Naive thymus-derived CD4-positive, alpha-beta T cell (primary cell): ENCODE measurements around the gene EXOSC10. TPM values are rescaled to one million over a fixed set of nuclear protein-coding genes. Genes with fewer than 3 reads are reported as not detected.
A peak's percentile ranks its signal among the peaks of the same experiment; 100 is the strongest.

Experiments
- ATAC-seq: fragments of 150-1000 bp; cut with Tn5 transposase; 2 replicates; pipeline ENCODE4 v1.10.0; 2021; ENCODE audit warnings: mild to moderate bottlenecking, moderate library complexity
- CTCF ChIA-PET: fragments of 350-600 bp; sonication (Branson Sonifier 250); formaldehyde crosslinking; loops from one replicate; lab custom pipeline; 2021; ENCODE audit warnings: antibody characterized with exemption; lab: Charles Lee
- POLR2A ChIA-PET: fragments of 350-600 bp; sonication (Branson Sonifier 250); formaldehyde crosslinking; loops from one replicate; lab custom pipeline; 2021; ENCODE audit warnings: antibody characterized with exemption, inconsistent platforms; lab: Charles Lee
- DNase-seq, 9 donors: peaks; one replicate each; pipeline versions ENCODE4 v3.0.0 to v3.0.0-alpha.2; 2020 to 2022; ENCODE audit warnings: mixed read lengths in 1 of 9
- H3K27ac ChIP-seq: one replicate; pipeline ENCODE4 v1.7.0; 2013; ENCODE audit warnings: mild to moderate bottlenecking, low read depth, low read length, moderate library complexity
- H3K27me3 ChIP-seq, 2 donors: one replicate each; pipeline ENCODE4 v1.7.0; 2013; ENCODE audit warnings: low read length in 2 of 2, mild to moderate bottlenecking in 2 of 2, moderate library complexity in 2 of 2; ENCODE audit not compliant: control insufficient read depth in 2 of 2, insufficient read depth in 2 of 2
- H3K36me3 ChIP-seq, 3 experiments: 1 replicate in 2 of 3; 2 replicates in 1 of 3; pipeline ENCODE4 v1.7.0; 2013; ENCODE audit warnings: low read length in 3 of 3, mild to moderate bottlenecking in 3 of 3, moderate library complexity in 1 of 3; ENCODE audit not compliant: insufficient read depth in 3 of 3, control insufficient read depth in 2 of 3
- H3K4me1 ChIP-seq, 2 donors: one replicate each; pipeline ENCODE4 v1.7.0; 2013; ENCODE audit warnings: low read length in 2 of 2, mild to moderate bottlenecking in 2 of 2, moderate library complexity in 1 of 2; ENCODE audit not compliant: control insufficient read depth in 2 of 2, insufficient read depth in 2 of 2
- H3K4me3 ChIP-seq: 2 replicates; pipeline ENCODE4 v1.7.0; 2013; ENCODE audit warnings: mild to moderate bottlenecking, low read length
- H3K9me3 ChIP-seq, 3 experiments: 1 replicate in 2 of 3; 2 replicates in 1 of 3; pipeline ENCODE4 v1.7.0; 2013; ENCODE audit warnings: low read length in 3 of 3; ENCODE audit not compliant: control insufficient read depth in 2 of 3
- H3K27ac Mint-ChIP-seq, 9 donors: one replicate each; pipeline ENCODE4 v1.8.0; 2020 to 2022; ENCODE audit warnings: mixed read lengths in 9 of 9, mild to moderate bottlenecking in 8 of 9, moderate library complexity in 5 of 9, inconsistent platforms in 2 of 9
- H3K27me3 Mint-ChIP-seq, 5 donors: one replicate each; pipeline ENCODE4 v1.8.0; 2021 to 2022; ENCODE audit warnings: mixed read lengths in 5 of 5, mild to moderate bottlenecking in 1 of 5
- H3K36me3 Mint-ChIP-seq, 5 donors: one replicate each; pipeline ENCODE4 v1.8.0; 2020 to 2022; ENCODE audit warnings: mixed read lengths in 5 of 5, mild to moderate bottlenecking in 3 of 5, inconsistent platforms in 1 of 5
- H3K4me1 Mint-ChIP-seq, 7 donors: one replicate each; pipeline ENCODE4 v1.8.0; 2020 to 2022; ENCODE audit warnings: mixed read lengths in 7 of 7, mild to moderate bottlenecking in 3 of 7, inconsistent platforms in 1 of 7
- H3K4me3 Mint-ChIP-seq, 10 donors: one replicate each; pipeline ENCODE4 v1.8.0; 2020 to 2022; ENCODE audit warnings: mild to moderate bottlenecking in 10 of 10, mixed read lengths in 10 of 10, moderate library complexity in 6 of 10, inconsistent platforms in 2 of 10
- H3K9me3 Mint-ChIP-seq, 11 donors: one replicate each; pipeline ENCODE4 v1.8.0; 2020 to 2022; ENCODE audit warnings: mixed read lengths in 11 of 11, mild to moderate bottlenecking in 4 of 11, inconsistent platforms in 1 of 11, moderate library complexity in 1 of 11
- intact Hi-C, 2 donors: fragments of 100-400 bp; cut with micrococcal nuclease; formaldehyde crosslinking; loops; one replicate each; pipeline ENCODE4 v1.15.1; 2023
- polyA plus RNA-seq, 2 donors: library from polyadenylated mRNA; unstranded; fragments of 300-500 nt; fragmentation: Illumina TruSeq; gene quantifications; one replicate each; pipeline ENCODE4 v1.2.3, GENCODE V29; 2021
- total RNA-seq, 6 experiments: library from RNA in 5 of 6; stranded (reverse) in 5 of 6; gene quantifications; 1 replicate in 5 of 6; 2 replicates in 1 of 6; pipeline ENCODE4 v1.2.3 and lab custom pipeline; 2021 to 2026

EXOSC10 gene
- total and polyA plus RNA-seq, 7 experiments from 2014 or later = 33.9 to 83.4 (median 80.0) TPM

- POLR2A ChIA-PET = interaction anchor here (0.9 to 1.0 kb wide), 2 partner anchors 10 to 37 kb away, joined by 4 to 7 read pairs; no protein-coding TSS in a partner anchor
- Histone ChIP-seq H3K4me1 (no peaks in the 10 kb centered on the region), H3K9me3 (no peaks in the 10 kb centered on the region), H3K4me3 (no peak overlapping the region), H3K27me3 (no peaks in the 10 kb centered on the region), H3K27ac (no peak overlapping the region), H3K36me3 (peaks cover 9 to 49% (median 19%) of the 10 kb centered on the region in 3 experiments)
- intact Hi-C loops = no loop called here
- CTCF ChIA-PET = interaction anchor here (1.4 kb wide), 1 partner anchor 10 kb away, joined by 5 read pairs; no protein-coding TSS in a partner anchor
- H3K27me3 Mint-ChIP-seq = no peaks in the 10 kb centered on the region
- H3K9me3 Mint-ChIP-seq = no peaks in the 10 kb centered on the region
- ATAC-seq = no peak
- peak overlapping the region in 1 of 9 donors; percentile 47 for H3K27ac Mint-ChIP-seq
- no peak overlapping the region for H3K4me3 Mint-ChIP-seq
- DNase-seq = no peak
- peaks cover 0 to 28% (median 13%) of the 10 kb centered on the region in 7 donors for H3K4me1 Mint-ChIP-seq
- H3K36me3 Mint-ChIP-seq = peaks cover 0 to 23% (median 16%) of the 10 kb centered on the region in 5 donors
These were observed 71.7 kb downstream of the EXOSC10 start for GRCh38 chr1:11028018-11028417.

- no peaks in the 10 kb centered on the region for H3K9me3 Mint-ChIP-seq
- no peaks in the 10 kb centered on the region for H3K9me3 ChIP-seq
- H3K36me3 Mint-ChIP-seq = peaks cover 0 to 29% (median 19%) of the 10 kb centered on the region in 5 donors
- H3K4me3 Mint-ChIP-seq = no peak overlapping the region
- H3K4me3 ChIP-seq = no peak overlapping the region
- peaks cover 9 to 54% (median 20%) of the 10 kb centered on the region in 3 experiments for H3K36me3 ChIP-seq
- ChIA-PET CTCF (interaction anchor here (1.4 kb wide), 1 partner anchor 10 kb away, joined by 5 read pairs; no protein-coding TSS in a partner anchor), POLR2A (interaction anchor here (1.0 to 1.1 kb wide), 2 partner anchors 10 to 630 kb away, joined by 3 to 4 read pairs; no protein-coding TSS in a partner anchor)
- H3K27ac Mint-ChIP-seq = peak overlapping the region in 2 of 9 donors; percentile 32 to 38
- intact Hi-C loops = no loop called here
- no peaks in the 10 kb centered on the region for H3K27me3 Mint-ChIP-seq
- no peak overlapping the region for H3K27ac ChIP-seq
- no peak for ATAC-seq
- H3K4me1 Mint-ChIP-seq = peaks cover 0 to 32% (median 20%) of the 10 kb centered on the region in 7 donors
- DNase-seq = no peak
- no peaks in the 10 kb centered on the region for H3K4me1 ChIP-seq
- H3K27me3 ChIP-seq = no peaks in the 10 kb centered on the region
These were observed 72.4 kb downstream of the EXOSC10 start for GRCh38 chr1:11027316-11027715.

GRCh38 chr1:11026903-11027302 is 72.8 kb downstream of the EXOSC10 start:
- Histone ChIP-seq H3K36me3 (peaks cover 11 to 58% (median 24%) of the 10 kb centered on the region in 3 experiments), H3K4me1 (no peaks in the 10 kb centered on the region), H3K27me3 (no peaks in the 10 kb centered on the region), H3K9me3 (no peaks in the 10 kb centered on the region), H3K27ac (no peak overlapping the region), H3K4me3 (no peak overlapping the region)
- Mint-ChIP-seq H3K36me3 (peaks cover 0 to 33% (median 22%) of the 10 kb centered on the region in 5 donors), H3K9me3 (no peaks in the 10 kb centered on the region), H3K4me3 (no peak overlapping the region), H3K27ac (peak overlapping the region in 1 of 9 donors; percentile 49), H3K4me1 (peaks cover 3 to 36% (median 24%) of the 10 kb centered on the region in 7 donors), H3K27me3 (no peaks in the 10 kb centered on the region)
- no peak for ATAC-seq
- DNase-seq = no peak
- intact Hi-C loops = no loop called here
- CTCF ChIA-PET = interaction anchor here (1.4 kb wide), 1 partner anchor 11 kb away, joined by 5 read pairs; no protein-coding TSS in a partner anchor
- POLR2A ChIA-PET = interaction anchor here (1.1 kb wide), 1 partner anchor 631 kb away, joined by 3 read pairs; no protein-coding TSS in a partner anchor

GRCh38 chr1:11026052-11026451 is 73.6 kb downstream of the EXOSC10 start:
- Mint-ChIP-seq H3K36me3 (peaks cover 0 to 38% (median 23%) of the 10 kb centered on the region in 5 donors), H3K9me3 (no peaks in the 10 kb centered on the region), H3K4me3 (no peak overlapping the region), H3K27me3 (no peaks in the 10 kb centered on the region), H3K27ac (peak overlapping the region in 1 of 9 donors; percentile 23), H3K4me1 (peaks cover 3 to 42% (median 26%) of the 10 kb centered on the region in 7 donors)
- no peak for DNase-seq
- no peak for ATAC-seq
- ChIA-PET CTCF (no interaction called here), POLR2A (no interaction called here)
- Histone ChIP-seq H3K27me3 (no peaks in the 10 kb centered on the region), H3K27ac (no peak overlapping the region), H3K4me3 (no peak overlapping the region), H3K36me3 (peaks cover 15 to 67% (median 31%) of the 10 kb centered on the region in 3 experiments), H3K9me3 (no peaks in the 10 kb centered on the region), H3K4me1 (no peaks in the 10 kb centered on the region)
- intact Hi-C loops = no loop called here

- ATAC-seq (no peak), DNase-seq (no peak)
- no peaks in the 10 kb centered on the region for H3K4me1 ChIP-seq
- no peak overlapping the region for H3K27ac ChIP-seq
- no peak overlapping the region for H3K4me3 ChIP-seq
- no peaks in the 10 kb centered on the region for H3K27me3 ChIP-seq
- ChIA-PET CTCF (interaction anchor here (1.6 kb wide), 1 partner anchor 12 kb away, joined by 4 read pairs; no protein-coding TSS in a partner anchor), POLR2A (no interaction called here)
- Mint-ChIP-seq H3K4me1 (peaks cover 3 to 38% (median 26%) of the 10 kb centered on the region in 7 donors), H3K9me3 (no peaks in the 10 kb centered on the region), H3K4me3 (no peak overlapping the region), H3K27ac (no peak overlapping the region), H3K27me3 (no peaks in the 10 kb centered on the region), H3K36me3 (peaks cover 0 to 38% (median 22%) of the 10 kb centered on the region in 5 donors)
- intact Hi-C loops = no loop called here
- no peaks in the 10 kb centered on the region for H3K9me3 ChIP-seq
- H3K36me3 ChIP-seq = peaks cover 19 to 69% (median 35%) of the 10 kb centered on the region in 3 experiments
These were observed 74.1 kb downstream of the EXOSC10 start for GRCh38 chr1:11025618-11026017.

- Mint-ChIP-seq H3K9me3 (no peaks in the 10 kb centered on the region), H3K36me3 (peaks cover 0 to 44% (median 25%) of the 10 kb centered on the region in 5 donors), H3K27me3 (no peaks in the 10 kb centered on the region), H3K4me3 (no peak overlapping the region), H3K27ac (peak overlapping the region in 6 of 9 donors; percentile 4 to 77 (median 28)), H3K4me1 (peaks cover 3 to 36% (median 26%) of the 10 kb centered on the region in 7 donors)
- Histone ChIP-seq H3K9me3 (no peaks in the 10 kb centered on the region), H3K27ac (no peak overlapping the region), H3K4me3 (no peak overlapping the region), H3K36me3 (peaks cover 27 to 69% (median 43%) of the 10 kb centered on the region in 3 experiments), H3K4me1 (no peaks in the 10 kb centered on the region), H3K27me3 (no peaks in the 10 kb centered on the region)
- intact Hi-C loops = no loop called here
- POLR2A ChIA-PET = interaction anchor here (0.6 kb wide), 1 partner anchor 230 kb away, joined by 3 read pairs; no protein-coding TSS in a partner anchor
- CTCF ChIA-PET = interaction anchor here (1.6 kb wide), 1 partner anchor 13 kb away, joined by 4 read pairs; no protein-coding TSS in a partner anchor
- no peak for ATAC-seq
- no peak for DNase-seq
These were observed 74.8 kb downstream of the EXOSC10 start for GRCh38 chr1:11024874-11025203.
